Measurements from ENCODE around the gene SPINT2. TPM values are rescaled to one million over a fixed set of nuclear protein-coding genes. Genes with fewer than 3 reads are reported as not detected.
"Not testable (repeated sequence)": the region's sequence is repeated elsewhere in the genome, so short reads cannot be mapped to it uniquely, and the experiment has no call there.

SPINT2 gene
- total RNA-seq, 1 donor from 2014 or later = 27.7 TPM

DNA sequence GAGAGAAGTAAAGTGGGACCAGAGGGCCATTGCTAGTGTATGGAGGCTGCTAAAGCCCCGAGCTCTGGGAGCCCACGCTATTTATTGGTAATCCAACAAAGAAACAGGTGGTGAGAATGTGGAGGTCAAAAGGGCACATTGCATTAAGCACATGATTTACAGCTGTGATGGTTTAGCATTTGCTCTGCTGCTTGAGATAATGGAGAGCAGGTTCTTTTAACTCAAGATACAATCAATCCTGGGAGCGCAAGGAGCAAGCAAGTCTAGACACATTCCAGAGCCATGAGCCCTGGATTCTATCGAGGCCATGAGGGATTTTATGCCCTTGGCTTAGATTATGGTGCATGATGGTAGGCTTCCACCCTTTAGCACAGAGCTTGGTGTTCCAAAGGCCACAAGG lies 74.6 kb downstream of the SPINT2 start:
- ATAC-seq; DNase-seq (ENCODE audit: low spot score); intact Hi-C loops (cut with DNase I): not testable (repeated sequence)

DNA sequence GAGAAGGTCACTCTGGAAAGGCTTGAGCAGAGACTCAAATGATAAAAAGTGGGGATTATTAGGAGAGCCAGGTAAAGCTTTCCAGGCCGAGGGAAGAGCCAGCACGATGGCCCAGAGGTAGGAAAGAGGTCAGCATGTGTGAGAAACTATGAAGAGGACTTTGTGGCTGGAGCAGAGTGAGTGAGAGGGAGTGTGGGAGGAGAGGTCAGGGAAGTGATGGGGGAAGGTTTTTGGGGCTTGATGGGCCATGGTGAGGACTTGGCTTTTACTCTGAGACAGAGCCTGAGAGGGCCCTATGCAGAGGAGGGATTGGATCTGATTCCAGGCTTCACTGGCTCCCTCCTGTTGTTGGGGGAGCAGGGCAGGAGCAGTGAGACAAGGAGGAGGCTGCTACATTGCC lies 76.6 kb downstream of the SPINT2 start:
- DNase-seq (ENCODE audit: low spot score) (no peak), ATAC-seq (no peak)
- intact Hi-C loops (cut with DNase I) = no loop called here

Other genes starting within 250 kb of the SPINT2 start
- gene DPF1, start 40.4 kb upstream of the SPINT2 start, total RNA-seq = not detected
- gene PPP1R14A, start 8.2 kb upstream of the SPINT2 start, total RNA-seq = 27.5 TPM
- gene C19orf33, start 39.7 kb downstream of the SPINT2 start, total RNA-seq = 25.8 TPM
- 25.1 TPM for gene YIF1B, start 51.4 kb downstream of the SPINT2 start, total RNA-seq
- gene KCNK6, start 55.3 kb downstream of the SPINT2 start, total RNA-seq = 4.1 TPM
- 8.6 TPM for gene CATSPERG, start 71.3 kb downstream of the SPINT2 start, total RNA-seq
- gene PSMD8, start 110.0 kb downstream of the SPINT2 start, total RNA-seq = 78.2 TPM
- gene GGN, start 123.5 kb downstream of the SPINT2 start, total RNA-seq = 0.31 TPM
- gene SPRED3, start 124.1 kb downstream of the SPINT2 start, total RNA-seq = 2.3 TPM
- gene FAM98C, start 138.5 kb downstream of the SPINT2 start, total RNA-seq = 24.8 TPM
- 7.0 TPM for gene RASGRP4, start 161.6 kb downstream of the SPINT2 start, total RNA-seq
- gene RYR1, start 169.1 kb downstream of the SPINT2 start, total RNA-seq = 14.4 TPM

Measured in sciatic nerve (tissue), 2 donors.